Ascending aorta (tissue), 2 donors: ENCODE measurements around the gene AMPD3. TPM values are rescaled to one million over a fixed set of nuclear protein-coding genes. Genes with fewer than 3 reads are reported as not detected.

ENCODE experiments used
- DNase-seq, 2 donors: peaks; one replicate each; pipeline ENCODE4 v3.0.0-alpha.2; 2019; ENCODE audit warnings: low spot score in 2 of 2
- H3K27ac ChIP-seq, 2 donors: fragments of 200-600 bp; sonication (generic); one replicate each; pipeline ENCODE4 v1.5.1; 2016 to 2017; ENCODE audit warnings: mild to moderate bottlenecking in 1 of 2
- H3K27me3 ChIP-seq: fragments of 200-600 bp; sonication (generic); one replicate; pipeline ENCODE4 v1.5.1; 2017
- H3K36me3 ChIP-seq, 2 donors: fragments of 200-600 bp; sonication (generic); one replicate each; pipeline ENCODE4 v1.5.1; 2016
- H3K4me1 ChIP-seq, 2 donors: fragments of 200-600 bp; sonication (generic); one replicate each; pipeline ENCODE4 v1.5.1; 2016 to 2017; ENCODE audit warnings: mild to moderate bottlenecking in 1 of 2
- H3K4me3 ChIP-seq, 2 donors: fragments of 200-600 bp; sonication (generic); one replicate each; pipeline ENCODE4 v1.5.1; 2016 to 2017; ENCODE audit warnings: mild to moderate bottlenecking in 1 of 2
- H3K9me3 ChIP-seq, 2 donors: fragments of 200-600 bp; sonication (generic); one replicate each; pipeline ENCODE4 v1.5.1; 2016
- intact Hi-C: fragments of 100-400 bp; cut with DNase I; formaldehyde crosslinking; loops from one replicate; pipeline ENCODE4 v1.15.1; 2023
- total RNA-seq: library from RNA; depleted of rRNA; stranded (reverse); fragments of >200 nt; gene quantifications from one replicate; pipeline ENCODE4 v1.1.0, GENCODE V29; 2016
- TF ChIP-seq, protein P1 (sequence below), 3 experiments: fragments of 200-600 bp in 2 of 3; fragments of 450-650 bp in 1 of 3; sonication (generic) in 2 of 3; IDR thresholded peaks; one replicate each; pipeline ENCODE4 v1.5.1; 2016 to 2019; ENCODE audit warnings: antibody characterized with exemption in 3 of 3, mild to moderate bottlenecking in 1 of 3, moderate library complexity in 1 of 3

AMPD3 gene
- total RNA-seq, 1 donor from 2014 or later = 2.3 TPM

DNA sequence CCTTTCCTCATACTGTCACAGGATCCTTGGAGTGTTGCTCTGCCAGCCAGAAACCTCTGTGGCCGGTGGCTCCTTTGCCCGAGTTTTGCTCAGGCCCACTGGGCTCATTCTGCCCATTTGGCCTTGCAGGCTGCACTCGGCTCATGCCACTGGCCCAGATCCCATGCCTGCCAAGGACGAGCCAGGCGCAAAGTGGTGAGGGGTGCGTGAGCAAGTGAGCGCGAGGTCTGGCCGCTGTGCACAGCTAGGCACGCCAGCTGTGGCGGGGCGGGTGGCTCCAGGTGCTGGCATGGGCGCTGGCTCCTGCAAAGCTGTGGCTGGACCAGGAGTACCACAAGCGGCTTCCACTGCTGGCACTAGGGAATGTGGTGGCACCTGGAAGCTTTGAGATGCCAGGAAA is 88.7 kb downstream of the AMPD3 start:
- intact Hi-C loops = loop anchor here (10.0 kb wide), 1 partner anchor 139 kb away; no protein-coding TSS in a partner anchor
- Histone ChIP-seq H3K4me1 (peaks cover 0 to 8% of the 10 kb centered on the region in 2 donors), H3K36me3 (no peaks in the 10 kb centered on the region), H3K9me3 (no peaks in the 10 kb centered on the region), H3K27ac (no peak overlapping the region), H3K4me3 (no peak overlapping the region), H3K27me3 (no peaks in the 10 kb centered on the region)
- no peak for DNase-seq
- TF ChIP-seq, protein P1, sequence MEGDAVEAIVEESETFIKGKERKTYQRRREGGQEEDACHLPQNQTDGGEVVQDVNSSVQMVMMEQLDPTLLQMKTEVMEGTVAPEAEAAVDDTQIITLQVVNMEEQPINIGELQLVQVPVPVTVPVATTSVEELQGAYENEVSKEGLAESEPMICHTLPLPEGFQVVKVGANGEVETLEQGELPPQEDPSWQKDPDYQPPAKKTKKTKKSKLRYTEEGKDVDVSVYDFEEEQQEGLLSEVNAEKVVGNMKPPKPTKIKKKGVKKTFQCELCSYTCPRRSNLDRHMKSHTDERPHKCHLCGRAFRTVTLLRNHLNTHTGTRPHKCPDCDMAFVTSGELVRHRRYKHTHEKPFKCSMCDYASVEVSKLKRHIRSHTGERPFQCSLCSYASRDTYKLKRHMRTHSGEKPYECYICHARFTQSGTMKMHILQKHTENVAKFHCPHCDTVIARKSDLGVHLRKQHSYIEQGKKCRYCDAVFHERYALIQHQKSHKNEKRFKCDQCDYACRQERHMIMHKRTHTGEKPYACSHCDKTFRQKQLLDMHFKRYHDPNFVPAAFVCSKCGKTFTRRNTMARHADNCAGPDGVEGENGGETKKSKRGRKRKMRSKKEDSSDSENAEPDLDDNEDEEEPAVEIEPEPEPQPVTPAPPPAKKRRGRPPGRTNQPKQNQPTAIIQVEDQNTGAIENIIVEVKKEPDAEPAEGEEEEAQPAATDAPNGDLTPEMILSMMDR (IDR thresholded peaks at IDR 0.05) = no peak

DNA sequence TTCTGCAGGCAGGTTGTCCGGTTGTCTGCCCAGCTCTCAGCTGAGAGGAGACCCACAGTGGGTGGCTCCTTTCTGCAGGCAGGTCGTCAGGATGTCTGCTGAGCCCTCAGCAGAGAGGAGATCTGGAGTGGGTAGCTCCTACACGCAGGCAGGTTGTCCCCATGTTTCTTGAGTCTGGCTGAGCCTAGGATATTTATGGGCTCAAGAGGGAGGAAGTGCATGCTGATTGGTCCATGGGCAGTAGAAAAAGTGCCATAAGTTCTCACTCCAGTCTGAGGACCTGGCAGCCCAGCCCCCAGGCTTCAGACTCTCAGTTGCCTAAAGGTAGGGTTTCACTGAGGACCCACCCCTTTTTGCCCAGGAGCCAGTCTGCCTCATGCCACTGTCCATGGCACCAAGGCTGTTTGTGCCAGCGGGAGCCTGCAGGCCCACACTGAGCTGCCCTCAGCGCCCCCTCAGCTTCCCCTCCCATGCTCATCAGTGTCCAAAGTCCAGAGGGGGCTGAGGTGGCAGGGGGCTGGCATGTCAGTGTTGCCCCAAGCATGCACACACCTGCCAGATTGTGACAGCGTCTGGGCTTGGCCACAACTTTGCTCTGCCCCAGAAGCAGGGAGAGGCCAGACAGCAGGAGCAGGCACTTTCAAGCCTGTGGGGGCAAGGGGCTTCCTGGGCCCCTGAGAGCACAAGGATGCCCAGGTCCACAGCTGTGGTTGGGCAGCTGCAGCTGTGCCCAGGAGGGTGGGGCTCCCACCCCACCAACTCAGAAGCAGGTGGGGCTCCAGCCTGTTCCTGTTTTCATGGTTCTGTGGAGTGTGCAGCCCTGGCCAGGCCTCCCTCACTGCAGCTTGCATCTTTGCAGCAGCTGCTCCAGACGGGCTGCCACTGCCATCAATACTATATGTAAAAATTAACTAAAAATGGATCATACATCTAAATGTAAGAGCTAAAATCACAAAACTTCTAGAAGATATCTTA is 89.7 kb downstream of the AMPD3 start:
- Histone ChIP-seq H3K27ac (no peak overlapping the region), H3K36me3 (no peaks in the 10 kb centered on the region), H3K9me3 (no peaks in the 10 kb centered on the region), H3K4me1 (peaks cover 0 to 7% of the 10 kb centered on the region in 2 donors), H3K27me3 (no peaks in the 10 kb centered on the region), H3K4me3 (no peak overlapping the region)
- DNase-seq = no peak
- TF ChIP-seq, protein P1 (IDR thresholded peaks at IDR 0.05) = no peak
- intact Hi-C loops = loop anchor here (10.0 kb wide), 1 partner anchor 140 kb away; no protein-coding TSS in a partner anchor

DNA sequence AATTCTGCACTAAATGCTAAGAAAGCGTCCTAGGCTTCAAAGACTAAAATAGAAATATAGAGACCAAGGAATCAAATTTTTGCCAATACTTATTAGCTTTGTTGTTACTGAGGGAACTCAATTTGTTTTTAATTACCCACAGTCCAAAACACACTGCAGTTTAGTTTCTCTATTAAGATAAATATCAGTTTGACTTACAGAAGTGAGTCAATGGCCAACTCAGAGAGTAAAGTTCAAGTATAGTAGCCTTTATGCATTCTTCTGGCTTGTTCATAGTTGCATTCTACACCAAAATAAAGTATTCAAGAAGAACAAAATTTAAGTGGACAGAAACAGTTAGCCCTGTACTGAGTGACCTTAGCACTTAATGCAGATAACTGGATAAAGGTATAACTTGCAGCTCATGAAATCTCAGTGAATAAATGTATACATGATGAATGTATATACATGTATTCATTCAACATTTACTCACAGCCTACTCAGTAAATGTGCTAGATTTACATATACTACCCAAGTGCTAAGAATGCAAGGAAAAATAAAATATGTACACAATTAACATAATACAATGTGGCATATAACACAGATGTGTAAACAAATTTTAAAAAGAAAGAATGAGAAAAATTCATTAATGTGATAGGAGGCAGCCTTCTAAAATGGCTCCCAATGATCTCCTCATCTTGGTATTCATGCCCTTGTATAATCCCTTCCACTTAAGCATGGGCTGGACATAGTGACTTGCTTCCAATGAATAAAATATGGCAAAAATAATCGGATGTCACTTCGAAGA is 95.6 kb downstream of the AMPD3 start:
- Histone ChIP-seq H3K36me3 (no peaks in the 10 kb centered on the region), H3K27ac (no peak overlapping the region), H3K4me1 (no peaks in the 10 kb centered on the region), H3K27me3 (no peaks in the 10 kb centered on the region), H3K4me3 (no peak overlapping the region), H3K9me3 (no peaks in the 10 kb centered on the region)
- intact Hi-C loops = no loop called here
- TF ChIP-seq, protein P1 (IDR thresholded peaks at IDR 0.05) = no peak
- no peak for DNase-seq

DNA sequence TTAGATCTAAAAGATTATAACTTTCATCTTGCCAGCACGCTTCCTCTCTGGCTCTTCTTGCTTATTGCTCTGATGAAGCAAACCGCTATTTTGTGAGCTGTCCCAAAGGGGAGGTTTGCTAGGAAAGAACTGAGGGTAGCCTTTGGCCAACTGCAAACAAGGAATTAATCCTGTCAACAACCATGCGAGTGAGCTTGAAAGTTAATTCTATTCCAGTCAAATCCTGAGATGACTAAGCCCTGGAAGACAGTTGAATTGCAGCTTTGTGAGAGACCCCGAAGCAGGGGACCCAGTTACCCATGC is 96.2 kb downstream of the AMPD3 start:
- intact Hi-C loops = no loop called here
- TF ChIP-seq, protein P1 (IDR thresholded peaks at IDR 0.05) = no peak
- Histone ChIP-seq H3K27ac (no peak overlapping the region), H3K27me3 (no peaks in the 10 kb centered on the region), H3K9me3 (no peaks in the 10 kb centered on the region), H3K4me3 (no peak overlapping the region), H3K4me1 (no peaks in the 10 kb centered on the region), H3K36me3 (no peaks in the 10 kb centered on the region)
- no peak for DNase-seq

DNA sequence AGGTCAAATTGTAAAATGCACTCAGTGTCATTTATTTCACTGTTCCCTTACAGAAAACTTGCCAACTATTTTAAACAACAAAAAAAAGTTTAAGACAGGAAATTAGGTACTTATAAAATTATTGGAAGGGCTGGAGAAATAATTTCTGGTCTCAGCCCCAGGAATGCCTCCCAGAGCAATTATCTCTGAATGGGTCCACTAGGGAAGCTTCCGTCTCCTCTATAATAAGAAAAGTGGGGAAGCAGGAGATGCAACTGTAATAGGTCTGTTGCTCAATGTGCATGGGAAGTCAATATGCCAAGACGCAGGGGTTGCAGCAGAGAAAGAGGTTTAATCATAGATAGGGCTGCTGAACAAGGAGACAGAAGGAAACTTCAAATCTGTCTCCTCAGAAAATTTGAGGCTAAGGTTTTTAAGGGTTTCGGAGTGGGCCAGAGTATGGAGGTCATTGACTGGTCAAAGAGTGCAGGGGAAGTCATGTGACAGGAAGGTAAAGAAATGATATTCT is 96.8 kb downstream of the AMPD3 start:
- no peaks in the 10 kb centered on the region for H3K4me1 ChIP-seq
- no peak overlapping the region for H3K27ac ChIP-seq
- no peaks in the 10 kb centered on the region for H3K27me3 ChIP-seq
- TF ChIP-seq, protein P1 (IDR thresholded peaks at IDR 0.05) = no peak
- intact Hi-C loops = no loop called here
- no peaks in the 10 kb centered on the region for H3K9me3 ChIP-seq
- peaks cover 0 to 1% of the 10 kb centered on the region in 2 donors for H3K36me3 ChIP-seq
- DNase-seq = no peak
- no peak overlapping the region for H3K4me3 ChIP-seq
